GM18861 (cell line): Measurements from ENCODE around the gene UGGT2.
A peak's percentile ranks its signal among the peaks of the same experiment; 100 is the strongest.

Source experiments
- ATAC-seq: cut with Tn5 transposase; IDR thresholded peaks from one replicate; pipeline ENCODE4 v1.9.1; 2021; ENCODE audit not compliant: unreplicated experiment

UGGT2 gene, protein sequence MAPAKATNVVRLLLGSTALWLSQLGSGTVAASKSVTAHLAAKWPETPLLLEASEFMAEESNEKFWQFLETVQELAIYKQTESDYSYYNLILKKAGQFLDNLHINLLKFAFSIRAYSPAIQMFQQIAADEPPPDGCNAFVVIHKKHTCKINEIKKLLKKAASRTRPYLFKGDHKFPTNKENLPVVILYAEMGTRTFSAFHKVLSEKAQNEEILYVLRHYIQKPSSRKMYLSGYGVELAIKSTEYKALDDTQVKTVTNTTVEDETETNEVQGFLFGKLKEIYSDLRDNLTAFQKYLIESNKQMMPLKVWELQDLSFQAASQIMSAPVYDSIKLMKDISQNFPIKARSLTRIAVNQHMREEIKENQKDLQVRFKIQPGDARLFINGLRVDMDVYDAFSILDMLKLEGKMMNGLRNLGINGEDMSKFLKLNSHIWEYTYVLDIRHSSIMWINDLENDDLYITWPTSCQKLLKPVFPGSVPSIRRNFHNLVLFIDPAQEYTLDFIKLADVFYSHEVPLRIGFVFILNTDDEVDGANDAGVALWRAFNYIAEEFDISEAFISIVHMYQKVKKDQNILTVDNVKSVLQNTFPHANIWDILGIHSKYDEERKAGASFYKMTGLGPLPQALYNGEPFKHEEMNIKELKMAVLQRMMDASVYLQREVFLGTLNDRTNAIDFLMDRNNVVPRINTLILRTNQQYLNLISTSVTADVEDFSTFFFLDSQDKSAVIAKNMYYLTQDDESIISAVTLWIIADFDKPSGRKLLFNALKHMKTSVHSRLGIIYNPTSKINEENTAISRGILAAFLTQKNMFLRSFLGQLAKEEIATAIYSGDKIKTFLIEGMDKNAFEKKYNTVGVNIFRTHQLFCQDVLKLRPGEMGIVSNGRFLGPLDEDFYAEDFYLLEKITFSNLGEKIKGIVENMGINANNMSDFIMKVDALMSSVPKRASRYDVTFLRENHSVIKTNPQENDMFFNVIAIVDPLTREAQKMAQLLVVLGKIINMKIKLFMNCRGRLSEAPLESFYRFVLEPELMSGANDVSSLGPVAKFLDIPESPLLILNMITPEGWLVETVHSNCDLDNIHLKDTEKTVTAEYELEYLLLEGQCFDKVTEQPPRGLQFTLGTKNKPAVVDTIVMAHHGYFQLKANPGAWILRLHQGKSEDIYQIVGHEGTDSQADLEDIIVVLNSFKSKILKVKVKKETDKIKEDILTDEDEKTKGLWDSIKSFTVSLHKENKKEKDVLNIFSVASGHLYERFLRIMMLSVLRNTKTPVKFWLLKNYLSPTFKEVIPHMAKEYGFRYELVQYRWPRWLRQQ (N-terminal part only)

DNA sequence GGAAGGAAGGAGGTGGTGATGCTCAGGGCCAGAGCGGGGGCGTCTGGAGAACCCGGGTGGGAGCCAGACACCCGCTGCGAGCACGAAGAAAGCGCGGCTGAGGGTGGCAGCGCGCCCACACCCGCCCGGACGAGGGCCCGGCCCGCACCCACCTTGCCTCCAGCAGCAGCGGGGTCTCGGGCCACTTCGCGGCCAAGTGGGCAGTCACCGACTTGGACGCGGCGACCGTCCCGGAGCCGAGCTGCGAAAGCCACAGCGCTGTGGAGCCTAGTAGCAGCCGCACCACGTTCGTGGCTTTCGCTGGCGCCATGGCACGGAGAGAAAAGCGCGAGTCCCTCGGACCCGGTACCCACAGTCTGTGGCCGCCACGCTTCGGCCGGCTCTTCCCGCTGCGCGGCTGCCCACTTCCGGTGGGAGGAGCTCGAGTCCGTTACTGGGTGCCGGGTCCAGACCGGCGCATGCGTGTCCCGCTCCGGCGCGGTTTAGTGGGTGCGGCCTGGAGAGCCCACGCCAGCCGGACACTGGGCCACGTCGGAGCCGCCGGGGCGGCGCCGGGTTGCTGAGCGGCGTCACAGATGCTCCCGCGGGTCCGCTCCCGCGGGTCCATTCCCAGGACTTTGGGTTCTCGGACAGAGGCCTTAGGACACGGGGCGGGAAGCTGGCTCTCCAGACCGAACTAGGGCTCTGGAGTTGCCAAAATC is at the start of gene UGGT2:
Gene UGGT2 (minus strand): TSS at position 399 of the 701 bp plus-strand sequence. CDS start 89 bp downstream, at position 310.
- peak; percentile 95 for ATAC-seq

DNA sequence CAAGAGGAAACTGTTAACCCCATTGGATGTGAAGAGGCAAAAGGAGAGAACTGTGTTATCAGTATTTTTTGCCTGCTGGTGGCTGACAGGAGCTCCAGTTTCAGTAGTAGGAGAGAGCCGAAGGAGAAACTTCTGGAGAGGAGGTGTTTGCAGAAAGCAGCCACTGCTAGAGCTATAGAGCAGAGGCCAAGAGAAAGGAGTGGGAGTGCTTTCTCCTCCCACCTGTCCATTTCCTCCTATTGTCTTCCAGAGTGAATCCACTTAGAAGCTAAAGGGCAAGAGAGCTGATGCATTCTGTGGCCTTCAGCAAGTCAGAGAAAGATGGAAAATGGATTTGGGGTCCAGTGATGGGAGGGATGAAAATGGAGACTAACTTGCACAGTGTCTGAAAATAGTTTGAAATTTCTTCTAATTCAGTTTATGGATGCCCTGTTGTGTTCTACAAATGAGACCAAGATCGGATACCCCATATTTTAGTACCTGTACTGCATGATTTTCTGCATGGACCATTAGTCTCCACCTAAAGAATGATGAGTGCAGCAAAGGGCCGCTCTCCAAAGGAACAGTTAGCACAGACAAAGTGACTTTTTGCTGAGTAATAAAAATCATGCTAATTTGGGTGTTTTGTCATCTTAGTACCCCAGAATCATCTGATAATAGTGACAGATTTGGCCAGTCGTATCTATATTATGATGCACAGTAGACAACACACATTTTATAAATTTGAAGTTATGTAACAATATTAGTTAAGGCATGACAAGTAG is 47.4 kb upstream of the UGGT2 start:
- ATAC-seq = no peak

- ATAC-seq = no peak
Measured at GRCh38 chr13:96093296-96094006, 40.2 kb upstream of the UGGT2 start.

DNA sequence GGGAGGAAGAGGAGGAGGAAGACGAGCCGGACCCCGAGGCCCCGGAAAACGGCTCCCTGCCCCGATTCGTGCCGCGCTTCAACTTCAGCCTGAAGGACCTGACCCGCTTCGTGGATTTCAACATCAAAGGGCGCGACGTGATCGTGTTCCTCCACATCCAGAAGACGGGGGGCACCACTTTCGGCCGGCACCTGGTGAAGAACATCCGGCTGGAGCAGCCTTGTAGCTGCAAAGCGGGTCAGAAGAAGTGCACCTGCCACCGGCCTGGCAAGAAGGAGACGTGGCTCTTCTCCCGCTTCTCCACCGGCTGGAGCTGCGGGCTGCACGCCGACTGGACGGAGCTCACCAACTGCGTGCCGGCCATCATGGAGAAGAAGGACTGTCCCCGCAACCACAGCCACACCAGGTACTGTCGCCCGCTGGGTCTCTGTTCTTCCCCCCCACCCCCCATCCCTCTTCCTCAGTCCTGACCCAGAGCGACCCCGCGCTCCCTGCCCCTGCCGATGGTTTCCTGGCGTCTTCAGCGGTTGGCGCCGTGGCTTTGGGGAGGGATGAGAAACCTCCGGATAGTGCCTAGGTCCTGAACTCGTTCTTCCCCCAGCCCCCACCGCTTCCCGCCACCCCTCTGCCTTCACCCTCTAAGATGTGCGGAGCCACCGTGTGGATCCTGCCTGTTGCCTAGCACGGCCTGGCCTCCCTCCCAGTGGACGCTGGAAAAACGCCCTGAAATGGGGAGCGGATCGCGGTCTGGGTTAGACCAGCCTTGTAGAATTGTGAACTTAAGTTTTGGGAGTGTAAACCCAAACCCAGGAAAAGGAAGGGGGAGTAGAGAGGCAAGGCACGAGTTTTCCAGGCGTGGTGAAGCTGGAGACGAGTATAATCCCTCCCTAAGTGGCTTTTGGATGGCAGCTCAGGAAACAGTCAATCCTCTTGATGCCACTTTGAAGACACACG is 38.2 kb upstream of the UGGT2 start:
- no peak for ATAC-seq

DNA sequence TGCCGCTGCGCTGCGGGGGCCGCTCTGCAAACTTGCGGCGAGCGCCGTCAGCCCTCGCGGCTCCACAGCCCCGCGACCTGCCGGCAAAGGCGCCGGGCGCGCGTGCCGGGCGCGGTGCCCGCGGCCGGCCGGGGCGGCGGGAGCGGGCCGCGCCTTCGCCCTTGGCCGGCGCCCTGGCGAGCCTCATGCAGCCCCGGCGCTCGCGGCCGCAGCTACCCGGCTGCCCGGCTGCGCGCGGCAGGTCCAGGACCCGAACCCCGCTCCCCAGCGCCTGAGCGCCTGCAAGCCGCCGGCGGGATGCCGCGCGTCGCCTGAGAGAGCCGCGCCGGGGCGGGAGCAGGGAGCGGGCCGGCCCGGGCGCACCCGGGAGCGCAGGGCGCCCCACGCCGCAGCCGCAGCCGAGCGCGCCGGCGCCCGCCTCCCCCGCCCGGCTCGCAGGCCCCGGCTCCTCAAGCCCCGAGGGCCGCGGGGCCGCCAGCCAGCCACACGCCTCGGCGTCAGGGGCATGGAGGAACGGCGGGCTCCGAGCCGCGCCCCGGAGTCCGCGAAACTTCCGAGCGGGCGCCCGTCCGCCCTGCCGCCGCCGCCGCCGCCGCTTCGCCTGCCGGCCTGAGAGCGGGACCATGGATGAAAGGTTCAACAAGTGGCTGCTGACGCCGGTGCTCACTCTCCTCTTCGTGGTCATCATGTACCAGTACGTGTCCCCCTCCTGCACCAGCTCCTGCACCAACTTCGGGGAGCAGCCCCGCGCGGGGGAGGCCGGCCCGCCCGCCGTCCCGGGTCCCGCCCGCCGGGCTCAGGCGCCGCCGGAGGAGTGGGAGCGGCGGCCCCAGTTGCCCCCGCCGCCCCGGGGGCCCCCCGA is 37.3 kb upstream of the UGGT2 start:
- ATAC-seq = peak; percentile 30

DNA sequence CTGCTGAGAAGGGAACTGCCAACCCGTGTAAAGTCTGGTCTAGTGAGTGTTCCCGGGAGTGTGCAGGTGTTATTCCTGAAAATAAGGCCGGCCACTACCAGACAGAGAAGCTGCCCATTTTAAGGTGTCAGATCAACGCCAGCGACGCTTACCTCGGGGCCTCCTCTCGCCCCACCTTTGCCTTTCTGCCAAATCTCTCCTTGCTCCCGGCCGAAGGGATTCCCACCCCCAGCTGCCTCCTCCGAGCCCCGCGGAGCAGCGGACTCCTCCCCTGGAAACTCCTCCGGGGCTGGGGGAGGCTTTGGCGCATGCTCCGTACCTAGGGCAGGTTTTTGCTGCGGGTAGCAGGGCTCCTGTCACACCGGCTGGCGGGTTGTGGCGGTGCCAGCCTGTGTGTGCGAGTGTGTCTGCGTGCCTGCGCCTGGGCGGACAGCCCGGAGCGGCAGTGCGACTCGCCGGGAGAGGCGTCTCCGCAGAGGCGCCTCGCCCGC is 36.6 kb upstream of the UGGT2 start, which contains the start of gene HS6ST3:
Gene HS6ST3 (plus strand): TSS at position 359 of the 491 bp plus-strand sequence.
- peak; percentile 45 for ATAC-seq

DNA sequence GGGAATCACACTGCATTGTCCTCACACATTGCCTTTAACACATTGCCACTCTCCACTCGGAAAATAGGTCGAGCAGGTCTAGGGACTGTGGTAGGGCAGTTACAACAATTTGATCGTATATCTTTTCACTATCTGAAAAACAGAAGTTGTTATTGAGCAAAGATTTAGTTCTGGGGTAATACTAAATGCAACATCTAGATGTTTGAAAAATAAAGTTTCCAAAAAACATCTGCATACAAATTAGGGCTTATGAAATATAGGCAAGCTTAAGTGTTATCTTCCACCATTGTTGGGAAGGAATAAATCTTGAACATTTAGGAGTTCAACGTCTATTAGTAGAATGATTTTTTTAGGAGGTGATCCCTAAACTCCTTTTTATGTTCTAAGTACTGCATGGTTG is 35.9 kb upstream of the UGGT2 start:
- no peak for ATAC-seq

DNA sequence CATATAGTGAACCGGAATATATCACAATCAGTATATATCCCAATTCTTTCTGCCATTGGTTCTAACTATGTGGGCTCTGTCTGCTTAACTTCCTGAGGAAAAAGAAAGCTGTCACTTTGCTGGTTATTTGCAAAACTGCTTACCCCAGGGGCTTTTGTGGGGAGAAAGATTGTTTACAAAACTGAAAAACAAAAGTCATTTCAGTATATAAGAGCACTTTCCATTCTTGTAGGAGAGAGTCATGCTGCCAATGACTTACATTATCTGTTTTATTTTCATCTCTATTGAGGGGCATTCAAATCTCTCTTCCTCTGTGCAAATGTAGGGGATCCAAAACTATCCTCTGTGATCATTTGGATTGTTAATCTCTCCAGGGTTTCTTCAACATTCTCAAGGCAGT is 33.5 kb upstream of the UGGT2 start:
- ATAC-seq = no peak

DNA sequence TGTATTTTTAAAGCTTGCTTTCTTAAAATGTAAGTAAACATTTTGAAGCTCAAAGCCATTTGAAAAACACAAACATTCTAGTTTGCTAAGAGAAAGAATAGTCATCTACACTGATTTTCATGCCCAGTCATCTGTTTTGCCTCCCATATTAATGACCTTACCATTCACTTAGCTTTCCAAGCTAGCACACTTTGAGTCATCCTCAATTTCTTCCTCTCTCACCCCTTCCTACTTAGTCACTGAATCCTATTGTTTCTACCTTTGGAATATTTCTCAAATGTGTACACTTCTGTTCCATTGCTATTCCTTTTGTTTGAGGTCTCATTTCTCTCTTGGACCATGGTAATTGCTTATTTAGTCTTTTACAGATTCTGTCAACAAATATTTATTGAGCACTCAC is 29.4 kb upstream of the UGGT2 start:
- no peak for ATAC-seq

DNA sequence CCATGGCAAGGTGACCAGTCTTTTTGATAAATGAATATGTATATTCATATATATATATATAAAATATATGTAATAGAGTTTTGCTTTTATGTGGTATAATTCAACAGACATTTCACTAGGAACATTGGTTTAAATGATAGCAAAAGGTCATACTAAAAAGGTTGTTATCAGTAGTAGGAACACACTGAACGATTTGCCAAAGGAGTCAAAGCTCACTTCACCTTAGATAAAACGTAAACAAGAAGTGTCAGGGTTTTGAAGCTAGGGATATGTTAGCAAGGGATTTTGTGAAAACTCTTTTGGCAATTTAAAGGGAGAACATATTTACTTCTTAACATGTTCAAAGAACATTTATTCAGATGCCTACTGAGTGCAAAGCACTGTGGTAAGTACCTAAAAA is 28.7 kb upstream of the UGGT2 start:
- no peak for ATAC-seq

GRCh38 chr13:96080676-96081075 is 27.5 kb upstream of the UGGT2 start:
- ATAC-seq = no peak

GRCh38 chr13:96075953-96076543 is 22.8 kb upstream of the UGGT2 start:
- peak; percentile 57 for ATAC-seq

DNA sequence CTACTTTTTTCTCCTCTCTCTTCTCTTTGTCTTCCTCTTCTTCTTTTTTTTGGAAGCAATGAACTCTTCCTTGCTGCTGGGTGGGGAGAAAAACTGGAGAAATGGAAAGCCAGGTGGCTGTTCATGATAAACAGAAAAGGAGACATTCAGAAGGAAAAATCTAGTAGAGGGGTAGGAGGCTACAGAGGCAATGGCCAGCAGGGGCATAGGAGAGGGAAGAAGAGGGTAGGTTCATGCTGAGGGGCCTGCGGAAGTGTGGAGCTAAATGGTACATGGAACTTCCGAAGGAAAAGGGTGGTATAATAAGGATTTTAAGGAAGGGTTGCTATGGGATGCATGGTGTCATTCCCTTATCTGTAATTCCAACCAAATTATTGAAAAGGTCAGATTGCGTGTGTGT is 19.2 kb upstream of the UGGT2 start:
- ATAC-seq = no peak

GRCh38 chr13:96071504-96071903 is 18.3 kb upstream of the UGGT2 start:
- no peak for ATAC-seq

- no peak for ATAC-seq
Measured at GRCh38 chr13:96068729-96069128, 15.5 kb upstream of the UGGT2 start.

DNA sequence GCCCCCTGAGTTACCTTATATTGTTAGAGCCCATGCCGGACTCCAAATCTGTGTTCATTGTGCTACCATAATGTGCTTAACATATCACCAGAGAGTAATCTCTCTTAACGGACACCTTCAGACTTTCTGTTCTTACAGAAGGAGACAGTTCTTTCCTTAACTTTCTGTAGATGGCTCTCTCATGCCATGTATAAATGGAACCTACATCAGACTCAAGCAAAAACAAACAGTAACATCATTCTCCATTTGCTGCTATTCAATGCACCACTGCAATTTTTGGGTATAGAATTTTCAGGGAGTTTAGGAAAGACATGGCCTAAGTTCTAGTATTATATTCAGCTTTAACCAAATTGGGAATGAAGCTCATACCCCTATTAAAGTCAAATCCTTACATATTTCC is 12.6 kb upstream of the UGGT2 start:
- no peak for ATAC-seq

DNA sequence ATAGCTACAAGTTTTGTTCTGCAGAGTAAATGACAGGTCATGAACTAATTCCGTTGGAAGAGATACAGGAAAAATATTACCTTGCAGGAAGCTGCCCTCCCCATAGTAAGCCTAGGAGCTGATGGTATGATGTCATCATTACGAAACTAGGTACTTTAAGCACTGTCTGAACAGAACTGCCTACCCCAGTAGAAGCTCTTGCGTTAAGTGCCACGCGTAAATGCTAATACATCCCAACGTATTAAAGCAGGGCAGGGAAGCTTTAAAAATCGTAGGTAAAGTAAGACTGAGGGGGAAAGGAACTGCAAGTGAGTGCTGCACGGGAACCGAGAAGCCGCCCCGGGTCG is 572 bp downstream of the UGGT2 start:
- ATAC-seq = peak; percentile 53
